ENCODE measurements around the gene MASP1.

The MASP1 gene

DNA sequence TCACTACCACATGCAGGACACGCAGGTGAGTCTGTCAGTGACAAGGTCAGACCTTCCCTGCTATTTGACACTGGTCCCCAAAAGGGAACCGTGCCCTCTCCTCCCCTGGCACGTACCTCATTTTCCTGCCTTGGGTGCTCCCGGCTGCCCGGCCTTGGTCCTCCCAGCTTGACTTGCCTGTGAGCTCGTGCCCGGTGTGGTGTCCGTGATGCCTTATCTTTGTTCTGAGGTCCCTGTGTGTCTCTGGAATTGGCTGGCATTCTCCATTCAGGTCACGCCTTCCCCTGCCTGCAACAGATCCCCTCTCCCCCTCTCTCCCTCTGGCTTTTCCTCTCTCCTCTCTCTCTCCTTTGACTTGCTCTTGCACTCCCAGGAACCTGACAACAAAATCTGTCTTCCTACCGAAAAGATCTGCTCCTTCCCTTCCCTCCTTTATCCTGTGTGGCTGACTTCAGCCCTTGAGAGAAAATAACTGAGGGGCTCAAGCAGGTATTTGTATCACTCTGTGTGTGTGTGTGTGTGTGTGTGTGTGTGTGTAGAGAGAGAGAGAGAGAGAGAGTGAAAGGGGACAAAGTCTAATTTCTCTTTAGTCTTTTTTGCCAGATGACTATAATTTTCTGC is at the start of gene MASP1:
MASP1 (minus strand) TSS at position 226 of the 621 bp plus-strand sequence; CDS start at position 121, 105 bp downstream.
- peak; percentile 3 for DNase-seq (ENCODE audit: low spot score)

- no peak for DNase-seq (ENCODE audit: low spot score)
These were observed 49.0 kb upstream of the MASP1 start for GRCh38 chr3:187340578-187340977.

DNA sequence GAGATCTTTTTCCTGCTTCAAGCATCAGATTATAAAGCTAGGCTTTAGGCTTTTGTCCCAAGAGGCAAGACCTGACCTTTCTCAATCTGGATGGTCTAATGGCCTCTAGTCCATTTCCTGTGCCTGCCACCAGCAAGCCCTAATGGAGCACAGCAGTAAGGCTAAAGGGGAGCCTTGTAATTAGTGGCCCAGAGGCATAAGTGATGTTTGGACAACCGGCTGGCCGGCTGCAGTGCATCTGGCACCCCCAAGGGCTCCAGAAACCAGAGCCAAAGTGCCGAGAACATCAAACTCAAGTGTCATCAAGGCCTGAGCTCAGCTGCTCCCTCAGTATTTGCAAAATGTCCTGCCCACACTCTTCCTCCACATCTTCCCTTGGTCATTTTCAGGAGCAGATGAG is 44.8 kb upstream of the MASP1 start:
- no peak for DNase-seq (ENCODE audit: low spot score)

- no peak for DNase-seq (ENCODE audit: low spot score)
These were observed 43.4 kb upstream of the MASP1 start for GRCh38 chr3:187334904-187335303.

- DNase-seq (ENCODE audit: low spot score): no peak
These were observed 37.2 kb upstream of the MASP1 start for GRCh38 chr3:187328691-187329090.

DNA sequence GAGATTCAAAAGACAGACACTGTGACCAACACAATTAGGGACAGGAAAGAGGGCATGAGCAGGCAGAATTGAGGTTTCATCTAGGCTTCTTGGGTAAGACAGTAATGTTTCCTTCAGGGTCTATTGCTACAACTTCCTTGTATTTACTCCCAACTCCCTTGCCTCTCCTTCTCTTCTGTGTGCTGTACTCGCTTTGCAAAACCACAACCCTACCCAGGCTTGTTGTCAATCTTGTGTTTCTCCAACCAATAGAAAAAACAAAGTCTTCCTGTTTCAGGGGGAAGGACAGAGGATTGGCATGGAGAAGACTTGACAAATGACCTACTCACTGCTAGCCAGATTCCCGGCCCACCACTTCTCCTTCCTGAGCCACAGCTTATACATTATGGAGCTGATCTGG is 36.3 kb upstream of the MASP1 start:
- DNase-seq (ENCODE audit: low spot score): no peak

- DNase-seq (ENCODE audit: low spot score): no peak
These were observed 34.1 kb upstream of the MASP1 start for GRCh38 chr3:187325632-187326031.

- DNase-seq (ENCODE audit: low spot score): no peak
These were observed 31.6 kb upstream of the MASP1 start for GRCh38 chr3:187323091-187323490.

DNA sequence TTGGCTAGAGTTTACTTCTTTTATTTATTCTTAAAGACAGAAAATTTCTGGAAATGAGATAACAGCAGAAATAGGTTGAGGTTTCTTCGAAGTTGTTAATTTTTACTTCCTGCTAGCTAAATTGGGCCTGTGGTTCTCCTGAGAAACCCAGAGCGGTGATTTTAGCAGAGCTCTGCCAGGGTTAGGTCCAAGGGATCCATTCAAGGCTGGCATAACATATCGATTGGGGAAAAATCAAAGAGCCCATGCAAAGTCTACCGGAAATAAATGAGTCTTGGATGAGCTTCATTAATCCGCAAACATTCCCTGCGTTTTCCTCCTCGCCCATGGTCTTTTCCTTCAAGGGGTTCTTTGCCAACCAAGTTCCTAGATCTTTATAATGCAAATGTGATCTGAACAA is 30.8 kb upstream of the MASP1 start:
- no peak for DNase-seq (ENCODE audit: low spot score)

DNA sequence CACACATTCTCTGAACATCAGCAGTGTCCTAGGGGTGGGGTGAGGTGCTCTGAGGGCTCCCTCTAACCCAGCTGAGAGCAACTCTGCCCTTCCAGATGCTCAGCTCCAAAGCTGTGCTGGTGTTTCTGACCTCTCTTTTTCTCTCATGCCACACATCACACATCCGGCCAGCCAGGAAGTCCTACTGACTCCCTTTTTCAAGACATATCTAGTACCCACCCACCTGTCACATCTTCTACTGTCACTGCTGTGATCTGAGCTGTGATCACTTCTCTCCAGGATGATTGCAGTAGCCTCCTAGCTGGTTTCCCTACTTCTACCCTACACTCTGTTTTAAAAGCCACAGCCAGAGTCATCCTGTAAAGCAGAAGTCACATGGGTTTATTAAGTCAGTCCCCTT is 30.2 kb upstream of the MASP1 start:
- no peak for DNase-seq (ENCODE audit: low spot score)

DNA sequence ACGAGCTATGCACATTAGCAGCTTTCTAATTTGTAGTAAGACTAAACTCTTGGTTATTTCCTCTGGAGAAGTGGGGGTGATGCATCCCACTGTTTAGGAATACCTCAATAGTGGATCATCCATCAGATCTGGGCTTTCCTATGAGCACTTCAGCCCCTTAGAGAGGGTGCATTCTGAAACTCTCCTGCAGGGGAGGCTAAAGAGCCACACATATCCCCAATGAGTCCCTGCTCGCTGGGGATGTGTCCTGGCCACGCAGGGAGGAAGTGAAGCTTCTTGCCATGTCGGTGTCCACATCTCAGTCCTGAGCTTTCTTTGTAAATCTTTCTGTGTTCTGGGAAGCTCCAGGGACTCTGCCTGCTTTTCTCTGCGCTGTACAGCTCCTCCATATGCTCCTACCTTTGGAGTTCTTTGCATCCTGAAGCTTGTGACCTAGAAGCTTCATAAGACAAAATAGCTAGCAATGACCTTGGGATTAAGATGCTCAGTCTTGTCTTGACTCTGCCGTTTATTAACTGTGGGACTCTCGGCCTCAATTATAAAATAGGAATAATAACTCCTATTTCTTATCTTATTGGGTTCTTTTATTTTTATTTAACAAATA is 28.3 kb upstream of the MASP1 start:
- peak; percentile 53 for DNase-seq (ENCODE audit: low spot score)

- DNase-seq (ENCODE audit: low spot score): peak; percentile 55
These were observed 27.5 kb upstream of the MASP1 start for GRCh38 chr3:187318819-187319616.

GRCh38 chr3:187315872-187316271 is 24.3 kb upstream of the MASP1 start:
- DNase-seq (ENCODE audit: low spot score): no peak

DNA sequence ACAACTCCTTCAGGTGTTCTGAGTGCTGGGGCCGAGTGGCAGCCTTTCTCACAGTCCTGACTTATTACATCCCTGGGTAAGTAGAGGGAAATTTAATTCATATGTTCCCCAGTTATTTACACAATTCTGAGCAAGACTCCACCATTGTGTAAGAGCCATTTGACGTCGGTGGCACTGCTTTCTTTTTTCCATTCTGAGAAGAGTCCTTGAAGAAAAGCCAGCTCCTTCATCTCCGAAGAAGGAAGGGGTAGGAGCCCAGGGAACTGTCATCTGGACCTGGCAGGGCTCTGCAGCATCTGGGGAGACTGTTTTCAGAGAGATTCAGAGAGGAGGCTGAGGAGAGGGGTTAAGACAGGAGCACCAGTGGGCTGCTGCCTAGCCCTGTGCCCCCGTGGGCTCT is 22.6 kb upstream of the MASP1 start:
- DNase-seq (ENCODE audit: low spot score): no peak

- no peak for DNase-seq (ENCODE audit: low spot score)
These were observed 19.5 kb upstream of the MASP1 start for GRCh38 chr3:187310954-187311470.

DNA sequence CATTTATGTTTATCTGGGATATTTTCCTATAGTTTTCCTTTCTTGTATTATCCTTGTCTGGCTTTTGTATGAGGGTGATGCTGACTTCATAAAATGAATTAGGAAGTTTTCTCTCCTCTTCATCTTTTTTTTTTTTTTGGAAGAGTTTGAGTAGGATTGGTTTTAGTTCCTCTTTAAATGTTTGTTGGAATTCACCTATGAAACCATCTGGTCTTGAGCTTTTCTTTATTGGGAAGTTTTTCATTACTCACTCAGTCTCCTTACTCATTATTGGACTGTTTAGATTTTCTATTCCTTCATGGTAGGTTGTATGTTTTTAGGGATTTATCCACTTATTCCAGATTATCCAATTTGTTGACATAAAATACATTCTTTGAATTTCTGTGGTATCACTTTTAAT is 18.7 kb upstream of the MASP1 start:
- no peak for DNase-seq (ENCODE audit: low spot score)

DNA sequence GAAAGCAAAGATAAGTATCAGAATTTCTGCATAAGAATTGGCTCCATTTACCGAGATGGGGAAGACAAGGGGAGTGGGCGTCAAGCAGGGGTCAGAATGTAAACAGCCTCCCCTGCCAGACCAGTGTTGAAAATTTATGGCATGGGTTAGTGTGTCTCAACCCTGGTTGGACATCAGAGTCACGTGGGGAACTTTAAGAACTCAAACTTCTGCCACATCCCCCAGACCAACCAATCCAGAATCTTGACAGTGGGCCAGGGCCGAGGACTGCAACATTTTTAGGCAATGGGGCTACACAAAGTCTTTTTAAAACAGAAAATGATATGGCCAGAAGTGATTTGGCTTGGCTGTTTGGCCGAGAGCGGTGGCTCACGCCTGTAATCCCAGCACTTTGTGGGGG is 14.3 kb upstream of the MASP1 start:
- DNase-seq (ENCODE audit: low spot score): no peak

DNA sequence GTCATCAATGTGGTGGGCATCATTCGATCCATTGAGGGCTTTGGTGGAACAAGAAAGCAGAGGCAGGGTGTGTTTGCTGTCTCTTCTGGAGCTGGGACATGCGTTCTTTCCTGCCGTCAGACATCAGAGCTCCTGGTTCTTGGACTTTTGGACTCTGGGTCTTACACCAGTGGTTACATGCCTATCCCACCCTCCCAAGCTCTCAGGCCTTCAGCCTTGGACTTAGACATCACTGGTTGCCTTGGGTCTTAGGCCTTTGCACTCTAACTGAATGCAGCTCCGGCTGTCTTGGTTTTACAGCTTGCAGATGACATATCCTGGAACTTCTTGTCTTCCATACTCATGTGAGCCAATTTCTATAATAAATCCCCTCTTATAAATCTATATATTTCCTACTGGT is 8.1 kb upstream of the MASP1 start:
- DNase-seq (ENCODE audit: low spot score): no peak

DNA sequence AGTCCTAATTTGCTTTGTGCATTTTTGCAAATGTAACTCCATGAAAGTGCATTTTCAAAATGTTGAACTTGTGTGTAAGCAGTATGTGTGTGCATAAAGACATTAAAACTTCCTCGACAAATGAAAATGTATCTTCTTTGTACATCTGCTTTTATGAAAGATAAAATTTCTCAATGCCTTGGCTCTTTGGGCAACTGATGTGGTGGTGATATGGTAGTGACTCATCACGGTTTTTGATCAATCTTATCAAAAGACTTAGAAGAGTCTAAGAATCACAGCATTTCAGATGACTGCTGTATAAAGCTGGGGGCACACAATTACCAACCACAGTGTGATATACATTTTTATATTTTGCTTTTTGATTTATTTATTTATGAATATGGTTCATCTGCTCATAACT is 5.4 kb upstream of the MASP1 start:
- no peak for DNase-seq (ENCODE audit: low spot score)

GRCh38 chr3:187296058-187296457 is 4.5 kb upstream of the MASP1 start:
- no peak for DNase-seq (ENCODE audit: low spot score)

GRCh38 chr3:187295316-187296034 is 3.9 kb upstream of the MASP1 start:
- no peak for DNase-seq (ENCODE audit: low spot score)

Data from cerebellar cortex (tissue), 1 donor.